LoVo (cell line): Measurements from ENCODE around the gene VAV3.

ENCODE experiments used
- DNase-seq: peaks from one replicate; pipeline ENCODE4 v3.0.0-alpha.2; 2016; ENCODE audit warnings: low spot score

VAV3 gene

DNA sequence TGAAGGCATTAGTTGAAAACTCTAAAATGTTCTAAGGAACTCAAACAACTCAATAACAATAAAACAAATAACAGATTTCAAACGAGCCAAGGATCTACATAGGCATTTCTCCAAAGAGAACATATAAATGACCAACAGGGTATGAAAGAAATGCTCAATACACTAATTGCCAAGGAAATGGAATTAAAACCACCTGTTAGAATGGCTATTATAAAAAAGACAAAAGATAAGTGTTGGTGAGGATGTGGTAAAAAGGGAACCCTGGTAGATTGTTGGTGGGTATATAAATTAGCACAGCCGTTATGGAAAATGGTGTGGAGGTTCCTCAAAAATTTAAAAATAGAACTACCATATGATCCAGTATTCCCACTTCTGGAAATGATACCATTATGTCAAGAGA, 9.1 kb upstream of the VAV3 start:
- no peak for DNase-seq

DNA sequence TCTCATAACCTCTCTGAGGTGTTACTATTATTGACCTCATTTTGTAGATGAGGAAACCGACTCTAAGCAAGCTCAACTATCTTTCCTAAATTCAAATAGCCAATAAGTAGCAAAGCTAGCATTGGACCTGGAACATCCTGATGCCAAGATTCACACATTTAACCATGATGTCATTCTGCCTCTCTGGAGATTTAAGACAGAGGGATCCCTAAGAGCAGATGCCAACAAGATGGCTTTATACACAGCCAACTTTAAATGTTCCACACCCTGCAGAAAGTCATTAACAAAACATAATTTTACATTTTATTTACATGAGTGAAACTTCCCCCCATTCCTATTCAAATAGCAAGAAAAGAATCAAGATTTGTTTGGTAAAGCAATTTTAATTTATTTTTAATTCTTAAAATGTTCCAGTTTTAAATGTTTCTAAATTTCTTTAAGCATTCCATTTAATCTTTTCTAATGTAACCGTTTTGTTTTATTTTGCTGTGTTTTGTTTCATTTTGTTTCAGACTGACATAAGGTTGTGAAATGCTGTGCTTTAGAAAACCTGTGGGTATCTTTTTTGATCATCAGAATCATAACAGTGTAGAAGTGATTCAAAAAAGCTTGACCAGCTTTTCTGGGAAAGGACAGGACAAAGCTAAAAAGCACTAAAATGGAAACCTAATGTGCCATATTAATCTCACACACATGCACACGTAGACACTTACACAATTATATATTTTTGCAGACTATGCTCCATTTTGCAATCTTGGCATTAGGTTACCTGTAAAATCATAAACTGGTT, 7.6 kb upstream of the VAV3 start:
- DNase-seq: no peak

DNA sequence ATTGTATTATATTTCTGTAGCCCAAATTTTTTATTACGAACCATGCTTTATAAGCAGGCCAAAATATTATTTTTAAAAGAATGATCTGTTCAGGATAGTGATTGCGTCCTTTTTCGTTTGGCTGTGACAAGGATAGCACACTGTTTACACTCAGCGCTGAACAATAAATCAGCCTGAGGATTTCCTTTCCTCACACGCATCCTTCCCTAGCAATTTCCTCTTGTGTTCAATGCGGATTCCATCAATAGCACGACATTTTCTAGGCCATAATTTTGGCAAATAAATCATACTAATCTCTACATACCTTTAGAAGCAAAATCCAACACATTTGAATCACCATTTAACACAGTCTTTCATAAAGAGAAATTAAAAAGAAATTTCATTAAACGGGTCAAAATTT, 1.6 kb upstream of the VAV3 start:
- no peak for DNase-seq

DNA sequence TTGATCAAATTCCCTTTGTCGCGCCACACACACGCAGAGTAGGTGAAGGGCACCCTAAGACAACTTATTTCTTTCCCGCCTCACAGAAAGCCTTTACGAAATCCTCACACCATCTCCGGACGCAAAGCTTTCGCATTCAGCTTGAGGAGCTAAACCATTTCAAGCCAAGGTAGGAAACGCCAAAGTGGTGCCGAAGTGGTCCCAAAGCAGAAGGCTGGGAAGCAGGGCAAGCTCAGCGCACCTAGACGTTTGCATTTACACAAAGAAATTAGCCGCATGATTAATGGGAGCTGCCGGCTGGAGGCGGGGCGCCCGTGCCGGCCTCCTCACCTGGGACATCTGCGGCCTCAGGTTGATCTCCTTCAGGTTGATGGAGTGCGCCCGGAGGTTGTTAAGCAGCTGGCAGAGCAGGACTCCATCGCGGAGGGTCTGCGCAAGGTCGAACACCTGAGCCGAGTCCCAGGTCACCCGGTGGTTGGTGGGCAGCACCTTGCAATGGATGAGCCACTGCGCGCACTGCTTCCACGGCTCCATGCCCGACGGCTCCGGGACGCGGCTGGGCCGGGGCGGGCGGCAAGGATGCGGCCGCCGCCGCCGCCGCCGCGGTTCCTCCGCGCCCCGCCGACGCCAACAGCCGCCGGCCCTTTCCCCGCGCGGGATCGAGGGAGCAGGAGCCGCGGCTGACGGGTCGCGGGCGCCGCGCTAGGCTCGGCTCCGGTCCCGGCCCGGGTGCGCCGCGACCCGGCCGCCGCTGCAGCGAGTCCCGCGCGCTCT, 457 bp downstream of the VAV3 start:
- DNase-seq: no peak

DNA sequence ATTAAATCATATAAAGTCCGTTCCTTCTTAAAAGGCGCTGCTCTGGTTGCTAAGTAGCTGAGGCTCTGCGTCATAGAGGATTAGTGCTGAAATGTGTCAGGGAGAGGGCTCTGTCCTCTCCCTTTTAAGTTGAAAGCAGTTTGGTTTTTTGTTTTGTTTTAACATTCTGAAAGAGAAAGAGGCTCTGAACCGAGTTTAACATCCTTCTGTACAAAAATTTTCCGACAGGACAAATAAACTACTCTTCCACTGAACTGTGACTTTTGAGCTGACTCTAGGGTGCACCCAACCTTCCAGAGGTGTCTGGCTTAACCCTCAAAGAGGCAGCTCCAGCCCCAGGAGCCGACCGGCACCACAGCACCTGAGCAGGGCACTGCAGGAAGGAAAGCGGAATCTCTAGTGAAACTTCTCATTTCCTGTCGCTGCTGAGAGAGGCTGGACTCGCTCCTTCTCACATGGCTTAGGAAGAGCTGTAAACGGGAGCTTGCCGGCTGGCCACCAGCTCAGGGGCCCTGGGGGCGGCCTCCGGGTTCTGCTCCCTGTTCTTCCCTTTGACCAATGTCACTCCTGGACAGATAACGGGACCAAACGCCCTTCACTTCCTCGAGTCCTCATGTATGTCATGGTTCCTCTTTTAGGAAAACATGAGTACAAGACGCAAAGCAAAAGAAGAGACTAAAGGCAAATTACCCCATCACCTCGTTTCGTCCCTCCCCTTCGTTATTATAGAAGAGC, 1.2 kb downstream of the VAV3 start:
- DNase-seq: no peak

DNA sequence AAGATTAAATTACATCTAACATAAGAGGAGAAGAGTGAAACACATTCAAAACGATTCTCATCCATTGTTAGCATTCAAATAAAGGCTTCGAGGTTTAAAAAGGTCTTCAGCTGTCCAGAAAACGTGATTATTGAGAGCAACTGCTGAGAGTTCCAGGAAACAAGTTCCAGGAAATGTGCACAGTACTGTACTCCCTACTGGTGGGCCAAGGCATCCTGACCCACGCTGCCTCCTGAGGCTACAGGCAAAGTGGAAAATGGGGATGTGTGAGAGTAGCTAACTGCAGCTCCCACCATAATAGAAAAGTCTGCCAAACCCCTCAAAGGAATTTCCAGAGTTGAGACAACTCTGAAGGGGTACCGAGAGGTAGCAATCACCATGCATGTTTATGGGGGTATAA, 2.0 kb downstream of the VAV3 start:
- DNase-seq: no peak

DNA sequence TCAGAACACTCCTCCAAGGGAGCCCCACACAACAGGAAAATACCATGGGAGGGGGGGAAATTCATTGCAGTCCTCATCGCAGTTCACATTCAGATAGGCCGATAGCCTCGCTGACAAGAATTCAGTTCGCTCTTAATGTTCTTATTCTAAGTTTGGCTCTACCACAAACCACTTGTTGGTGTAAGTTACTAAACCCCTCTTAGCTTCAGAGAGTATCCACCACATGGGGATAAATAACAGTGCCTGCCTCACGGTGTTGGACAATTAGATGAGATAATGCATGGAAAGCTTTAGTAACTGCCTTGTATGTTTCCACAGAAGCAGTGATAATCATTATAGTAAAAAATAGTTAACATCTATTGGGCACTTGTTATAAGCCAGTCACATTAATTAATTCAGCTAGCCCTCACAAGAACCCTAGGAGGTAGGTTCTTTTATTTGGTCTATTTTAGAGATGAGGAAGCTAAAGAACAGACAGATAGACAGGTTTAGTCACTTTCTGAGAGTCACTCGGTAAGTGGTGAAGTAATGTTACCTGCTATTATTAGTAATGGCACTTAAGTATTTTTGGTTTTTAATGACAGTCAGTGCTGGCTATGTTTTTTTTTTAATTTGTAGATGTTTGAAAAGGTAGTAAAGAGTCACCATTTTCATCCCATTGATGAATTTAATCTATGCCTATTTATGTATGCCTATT, 10.1 kb downstream of the VAV3 start:
- DNase-seq: no peak

DNA sequence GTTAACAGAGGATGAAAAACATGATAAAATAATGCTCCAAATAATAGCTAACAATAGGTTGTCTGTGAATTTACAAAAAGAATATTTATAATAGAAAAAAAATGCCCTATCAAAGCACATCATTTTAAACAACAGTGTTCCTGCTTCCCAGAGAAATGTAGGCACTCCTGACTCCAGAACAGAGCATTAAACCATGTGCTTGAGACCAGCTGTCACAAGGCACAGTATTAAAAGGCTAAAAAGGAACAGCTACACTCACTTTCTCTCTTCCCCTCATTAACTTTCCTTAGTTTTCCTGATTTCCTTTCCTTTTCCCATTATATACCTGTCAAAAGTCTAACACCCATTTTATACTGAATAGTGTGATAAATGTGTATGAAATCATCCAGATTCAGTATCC, 10.9 kb downstream of the VAV3 start:
- no peak for DNase-seq

DNA sequence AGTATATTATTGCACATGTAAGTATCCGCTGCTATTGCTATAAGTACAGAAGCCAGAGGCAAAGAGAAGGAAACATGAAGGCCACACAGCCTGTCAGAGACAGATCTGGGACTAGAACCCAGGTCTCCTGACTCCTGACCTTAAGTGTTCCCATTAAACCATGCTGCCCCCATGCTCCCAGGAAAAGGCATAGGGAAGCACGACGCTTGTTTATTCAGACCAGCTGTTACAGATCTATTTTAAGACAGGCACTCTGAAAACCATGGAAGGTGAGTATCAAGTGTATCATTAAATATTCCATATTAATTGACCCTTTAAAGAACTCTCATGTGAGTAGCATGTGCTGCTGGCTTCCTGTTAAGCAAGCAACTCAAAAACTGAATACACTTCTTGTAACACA, 11.4 kb downstream of the VAV3 start:
- DNase-seq: no peak

DNA sequence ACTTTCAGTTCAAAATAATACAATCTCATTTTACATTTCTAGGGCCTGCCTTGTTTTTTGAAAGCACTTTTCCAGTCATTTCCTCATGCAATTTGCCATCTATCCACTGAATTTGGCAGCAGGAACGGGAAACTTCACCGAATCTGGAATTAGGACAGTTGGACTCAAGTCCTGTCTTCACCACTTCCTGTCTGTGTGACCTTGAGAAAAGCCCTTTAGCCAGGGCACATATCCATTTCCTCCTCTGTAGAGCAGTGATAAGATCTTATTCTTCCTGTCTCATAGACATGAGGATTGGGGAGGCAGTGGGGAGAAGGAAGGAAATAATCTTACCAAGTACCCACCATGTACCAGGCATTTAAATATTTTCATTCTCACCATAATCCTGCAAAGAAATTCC, 12.0 kb downstream of the VAV3 start:
- DNase-seq: no peak

DNA sequence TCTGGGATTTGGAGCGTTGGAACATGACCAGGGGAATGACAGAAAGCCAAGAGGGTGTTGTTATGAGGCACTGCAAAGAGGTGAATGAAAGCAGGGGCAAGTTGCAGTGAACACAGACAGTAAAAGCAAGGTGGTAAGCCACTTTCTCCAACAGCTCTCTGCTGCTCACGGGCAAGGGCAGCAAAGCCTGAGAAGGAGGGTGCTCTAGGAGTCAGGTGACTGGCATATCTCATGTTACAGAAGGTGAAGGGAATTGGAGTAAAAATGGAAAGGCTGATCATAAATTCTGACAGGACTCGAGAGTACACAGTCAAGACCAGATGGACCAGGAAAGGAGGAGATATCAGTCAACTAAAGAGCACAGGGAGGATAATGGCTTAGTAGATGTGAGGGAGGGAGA, 14.5 kb downstream of the VAV3 start:
- no peak for DNase-seq

DNA sequence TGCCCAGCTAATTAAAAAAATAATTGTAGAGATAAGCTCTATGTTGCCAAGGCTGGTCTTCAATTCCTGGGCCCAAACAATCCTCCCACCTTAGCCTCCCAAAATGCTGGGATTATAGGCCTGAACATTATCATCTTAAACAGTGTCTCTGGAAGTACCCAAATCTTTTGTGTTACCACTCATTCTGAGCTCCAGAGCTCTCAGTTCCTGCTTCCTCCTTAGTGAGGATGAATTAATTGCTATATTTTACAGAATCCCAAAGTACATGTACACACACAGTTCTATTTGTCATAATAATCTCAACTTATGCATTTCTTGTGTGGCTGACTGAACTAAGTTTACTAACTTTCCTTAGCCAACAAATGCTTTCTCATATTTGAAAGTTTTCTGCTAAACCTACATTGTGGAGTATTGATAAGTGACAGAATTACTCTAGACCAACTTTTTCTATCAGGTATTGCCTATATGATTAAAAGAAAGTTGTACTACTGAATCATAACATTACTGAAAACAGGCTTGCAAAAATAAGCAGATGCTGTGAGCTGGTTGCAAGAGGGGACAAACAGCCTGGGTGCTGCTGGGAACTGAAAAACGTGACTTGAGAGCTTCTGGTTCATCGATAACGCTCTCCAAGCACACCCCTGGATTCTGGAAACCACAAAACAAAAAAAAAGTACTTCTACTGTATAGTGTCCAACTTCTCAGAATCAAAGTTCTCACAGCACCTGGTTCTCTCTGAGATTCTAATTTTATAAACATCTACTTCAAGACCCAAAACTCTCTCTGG, 15.3 kb downstream of the VAV3 start:
- no peak for DNase-seq

DNA sequence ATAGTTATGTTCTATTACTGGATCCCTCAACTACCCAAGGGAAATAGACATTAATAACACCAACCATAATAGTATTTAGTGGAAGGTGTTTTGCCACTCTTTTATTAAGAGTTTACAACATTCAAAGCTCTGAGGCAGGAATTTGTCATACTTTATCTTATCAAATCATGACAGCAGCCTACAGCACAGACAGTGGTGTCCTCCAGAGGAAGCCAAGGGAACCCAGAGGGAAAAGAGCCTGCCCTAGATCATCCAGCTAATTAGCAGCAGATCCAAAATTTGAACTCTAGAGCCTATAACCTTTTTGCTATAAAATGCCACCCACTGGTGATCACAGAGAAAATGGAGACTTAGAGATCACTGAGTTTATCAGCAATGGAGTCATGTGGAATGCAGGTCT, 18.2 kb downstream of the VAV3 start:
- no peak for DNase-seq

DNA sequence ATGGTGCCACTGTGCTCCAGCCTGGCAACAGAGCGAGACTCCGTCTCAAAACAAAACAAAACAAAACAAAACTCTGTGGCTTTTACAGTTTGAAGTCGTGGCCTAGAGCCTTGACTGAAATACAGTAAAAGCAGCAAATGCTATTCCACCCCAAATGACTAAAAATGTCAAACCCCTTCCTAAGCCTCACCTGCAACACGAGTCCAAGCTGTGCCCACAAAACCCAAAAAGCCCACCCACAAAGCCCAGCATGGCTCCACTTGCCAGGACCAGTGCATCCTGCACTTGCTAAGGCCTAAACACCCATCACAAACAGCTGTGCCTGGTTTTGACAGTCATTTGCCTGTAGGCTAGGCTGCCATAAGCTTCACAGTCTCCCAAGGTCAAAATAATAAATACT, 21.3 kb downstream of the VAV3 start:
- no peak for DNase-seq

DNA sequence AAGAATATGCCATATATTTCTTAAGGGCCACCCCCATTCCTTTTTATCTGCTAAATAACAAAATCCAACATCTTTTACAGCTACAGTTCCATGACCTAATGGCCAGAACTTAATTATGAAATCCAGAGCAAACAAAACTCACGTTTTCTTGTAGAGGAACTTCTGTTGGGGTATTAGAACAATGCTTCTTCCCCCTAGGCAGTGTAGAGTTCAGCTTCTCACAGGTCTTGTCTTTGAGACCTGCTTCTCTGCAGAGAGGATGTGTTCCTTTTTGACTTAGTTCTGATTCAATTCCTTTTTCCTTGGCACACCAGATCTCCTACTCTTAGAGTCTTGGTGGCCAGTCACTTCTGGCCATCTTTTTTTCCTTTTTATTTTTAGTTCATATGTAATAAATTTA, 22.2 kb downstream of the VAV3 start:
- no peak for DNase-seq

DNA sequence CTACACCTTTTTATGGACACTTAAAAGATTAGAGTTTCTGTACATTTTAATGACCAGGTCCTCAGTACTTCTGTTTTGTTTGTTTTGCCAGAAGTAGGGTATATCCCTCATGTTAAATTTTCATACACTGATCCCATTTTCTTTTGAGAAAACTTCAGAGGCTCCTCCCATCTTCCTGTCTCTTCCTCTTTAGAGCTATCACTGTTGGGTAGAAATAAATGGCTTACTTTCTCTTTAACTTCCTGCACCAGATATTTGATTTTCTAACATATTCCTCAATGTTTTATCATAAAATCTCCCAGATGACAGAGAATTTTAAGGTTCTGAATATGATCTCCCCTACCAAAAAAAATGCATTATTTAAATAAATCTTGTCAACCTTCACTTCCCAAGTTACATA, 23.4 kb downstream of the VAV3 start:
- no peak for DNase-seq

DNA sequence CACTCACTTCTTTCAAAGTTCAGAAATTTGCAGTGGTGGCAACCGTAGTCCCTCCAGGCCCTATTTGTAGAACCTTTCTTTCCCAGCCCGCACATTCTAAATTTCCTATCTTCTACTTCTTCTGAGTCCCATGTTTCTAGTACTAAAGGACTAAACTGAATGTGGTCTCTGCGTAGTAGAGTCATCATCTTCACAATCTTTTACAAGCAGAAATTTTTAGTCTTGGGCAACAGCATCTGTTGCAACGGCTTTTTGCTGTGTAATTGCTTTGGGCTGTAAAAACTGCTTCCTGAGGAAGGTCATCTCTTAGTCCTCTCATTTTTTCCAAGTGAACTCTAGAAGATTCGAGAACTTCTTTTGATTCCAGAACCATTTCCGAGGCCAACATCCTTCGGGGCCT, 23.9 kb downstream of the VAV3 start:
- DNase-seq: no peak

DNA sequence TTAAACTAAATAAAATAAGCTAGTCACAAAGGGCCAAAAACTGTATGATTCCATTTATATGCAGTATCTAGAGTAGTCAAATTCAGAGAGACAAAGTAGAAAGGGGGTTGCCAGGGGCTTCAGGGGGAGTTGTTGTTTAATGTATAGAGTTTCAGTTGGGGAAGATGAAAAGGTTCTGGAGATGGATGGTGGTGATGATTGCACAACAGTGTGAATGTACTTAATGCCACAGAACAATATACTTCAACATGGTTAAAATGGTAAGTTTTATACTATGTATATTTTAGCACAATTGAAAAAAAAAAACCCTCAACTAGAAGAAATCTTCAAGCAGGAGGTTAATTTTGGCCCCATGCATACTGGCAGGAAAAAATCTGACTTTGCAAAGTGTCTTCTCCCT, 24.3 kb downstream of the VAV3 start:
- no peak for DNase-seq

DNA sequence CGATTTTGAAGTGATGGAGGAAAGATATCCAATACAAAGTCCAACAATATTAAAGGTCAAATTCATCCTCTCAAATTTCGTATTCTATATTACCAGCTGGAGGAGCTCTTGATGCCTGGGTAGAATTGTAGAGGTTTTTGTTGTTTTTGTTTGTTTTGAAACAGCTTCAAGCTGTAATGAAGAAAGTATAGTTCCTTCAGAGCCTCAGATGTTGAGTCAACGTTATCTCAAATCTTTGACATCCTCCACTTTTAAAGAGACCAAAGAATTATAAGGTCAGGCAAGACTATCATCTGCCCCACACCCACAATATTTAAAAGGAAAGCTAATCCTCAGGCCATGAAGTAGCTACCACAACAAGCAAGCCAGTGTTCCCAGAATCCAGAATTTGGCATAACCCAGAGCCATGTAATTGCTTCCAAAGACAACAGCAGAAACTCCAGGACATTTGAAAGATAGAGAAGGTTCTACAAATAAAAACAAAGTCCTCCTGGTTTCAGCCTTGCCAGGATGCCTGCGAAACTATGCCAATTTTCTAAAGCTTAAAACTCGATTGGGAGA, 24.9 kb downstream of the VAV3 start:
- DNase-seq: no peak

DNA sequence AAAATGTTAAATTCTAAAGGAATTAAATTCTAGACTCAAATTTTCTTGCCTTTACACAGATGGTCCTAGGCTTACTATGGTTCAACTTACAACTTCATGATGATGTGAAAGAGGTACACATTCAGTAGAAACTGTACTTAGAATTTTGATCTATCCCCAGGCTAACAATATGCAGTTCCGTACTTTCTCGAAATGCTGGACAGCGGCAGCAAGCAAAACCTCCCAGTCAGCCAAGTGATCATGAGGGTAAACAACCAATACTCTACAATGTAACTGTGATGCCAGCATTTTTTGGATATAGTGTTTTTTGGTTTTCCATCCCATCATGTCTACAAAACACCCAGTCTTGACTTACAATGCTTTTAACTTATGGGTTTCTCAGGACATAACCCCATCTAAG, 25.7 kb downstream of the VAV3 start:
- DNase-seq: no peak
